Calu3 (cell line): ENCODE data around the gene MFSD12. TPM values are rescaled to one million over a fixed set of nuclear protein-coding genes. Genes with fewer than 3 reads are reported as not detected.

Source experiments
- BruUV-seq: library from RNA; stranded (reverse); fragments of 400-500 nt; replicated peaks from 2 replicates; lab custom pipeline; 2021; lab: Mats Ljungman, UMichigan
- CTCF ChIA-PET: fragments of 300-600 bp; sonication (Branson Sonifier 250); formaldehyde crosslinking; loops from one replicate; lab custom pipeline; 2022; ENCODE audit warnings: antibody characterized with exemption; lab: Charles Lee
- DNase-seq: peaks from one replicate; pipeline ENCODE4 v3.0.0; 2022
- H3K27ac Mint-ChIP-seq: one replicate; pipeline ENCODE4 v1.8.0; 2022; ENCODE audit warnings: mixed read lengths; ENCODE audit not compliant: unreplicated experiment
- H3K27me3 Mint-ChIP-seq: one replicate; pipeline ENCODE4 v1.8.0; 2022; ENCODE audit warnings: mixed read lengths; ENCODE audit not compliant: unreplicated experiment
- H3K36me3 Mint-ChIP-seq: one replicate; pipeline ENCODE4 v1.8.0; 2022; ENCODE audit warnings: mild to moderate bottlenecking, moderate library complexity, mixed read lengths; ENCODE audit not compliant: insufficient read depth, unreplicated experiment
- H3K4me1 Mint-ChIP-seq: one replicate; pipeline ENCODE4 v1.8.0; 2022; ENCODE audit warnings: mild to moderate bottlenecking, low read depth, mixed read lengths; ENCODE audit not compliant: unreplicated experiment
- H3K4me3 Mint-ChIP-seq: one replicate; pipeline ENCODE4 v1.8.0; 2022; ENCODE audit warnings: mild to moderate bottlenecking, low read depth, moderate library complexity, mixed read lengths; ENCODE audit not compliant: unreplicated experiment
- H3K9me3 Mint-ChIP-seq: one replicate; pipeline ENCODE4 v1.8.0; 2022; ENCODE audit warnings: low read depth, mixed read lengths; ENCODE audit not compliant: unreplicated experiment
- CTCF ChIP-seq: fragments of 200-600 bp; IDR thresholded peaks from one replicate; pipeline ENCODE4 v1.8.0; 2022; ENCODE audit warnings: antibody characterized with exemption; ENCODE audit not compliant: unreplicated experiment
- intact Hi-C: fragments of 100-400 bp; cut with micrococcal nuclease; formaldehyde crosslinking; loops from one replicate; pipeline ENCODE4 v1.10.0; 2022; ENCODE audit not compliant: unreplicated experiment
- total RNA-seq: library from RNA; stranded (reverse); gene quantifications from 2 replicates; pipeline ENCODE4 v1.2.3, GENCODE V29; 2022

Gene MFSD12
- total RNA-seq, 1 experiment from 2014 or later = 105 TPM

- Mint-ChIP-seq H3K27ac (no peak overlapping the region), H3K27me3 (no peaks in the 10 kb centered on the region), H3K4me1 (peaks cover 12% of the 10 kb centered on the region), H3K4me3 (no peak overlapping the region), H3K9me3 (no peaks in the 10 kb centered on the region), H3K36me3 (peaks cover 31% of the 10 kb centered on the region)
- intact Hi-C loops = no loop called here
- CTCF ChIA-PET = no interaction called here
- TF ChIP-seq CTCF = no peak
- BruUV-seq = no TSS peak
- no peak for DNase-seq
Measured at GRCh38 chr19:3548606-3549005, 8.8 kb downstream of the MFSD12 start.

GRCh38 chr19:3547767-3548282 lies 9.6 kb downstream of the MFSD12 start:
- Mint-ChIP-seq H3K4me3 (no peak overlapping the region), H3K36me3 (peaks cover 31% of the 10 kb centered on the region)
- CTCF ChIA-PET = no interaction called here

GRCh38 chr19:3547301-3547731 lies 10.1 kb downstream of the MFSD12 start:
- intact Hi-C loops = no loop called here
- Mint-ChIP-seq H3K4me3 (no peak overlapping the region), H3K4me1 (peaks cover 12% of the 10 kb centered on the region), H3K27ac (no peak overlapping the region), H3K36me3 (peaks cover 31% of the 10 kb centered on the region), H3K9me3 (no peaks in the 10 kb centered on the region), H3K27me3 (no peaks in the 10 kb centered on the region)
- peak; percentile 40 for TF ChIP-seq CTCF
- BruUV-seq = no TSS peak
- no peak for DNase-seq
- CTCF ChIA-PET = no interaction called here

More at GRCh38 chr19:3547767-3548282, 9.6 kb downstream of the MFSD12 start:
- no peak overlapping the region for H3K27ac Mint-ChIP-seq
- peaks cover 12% of the 10 kb centered on the region for H3K4me1 Mint-ChIP-seq
- BruUV-seq = no TSS peak
- DNase-seq = no peak
- H3K27me3 Mint-ChIP-seq = no peaks in the 10 kb centered on the region
- intact Hi-C loops = no loop called here
- H3K9me3 Mint-ChIP-seq = no peaks in the 10 kb centered on the region
- TF ChIP-seq CTCF = no peak

DNA sequence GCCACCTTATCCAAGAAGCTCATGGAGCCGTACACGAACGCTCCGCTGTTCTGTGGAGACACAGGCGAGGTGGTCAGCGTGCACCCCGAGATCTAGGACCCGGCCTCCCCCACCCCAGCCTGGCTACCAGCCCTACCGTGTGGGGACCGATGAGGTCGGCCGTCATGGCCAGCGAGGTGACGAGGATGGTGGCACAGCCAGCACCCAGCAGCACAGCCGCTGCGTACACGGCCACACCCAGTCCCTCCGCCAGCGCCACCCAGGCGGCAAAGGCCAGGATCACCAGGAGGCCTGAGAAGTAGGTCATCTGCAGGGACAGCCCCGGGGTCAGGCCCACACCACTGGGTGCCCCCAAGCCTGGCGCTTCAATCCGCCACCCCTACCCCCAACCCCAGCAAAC lies 11.3 kb downstream of the MFSD12 start:
- no peaks in the 10 kb centered on the region for H3K9me3 Mint-ChIP-seq
- no peak for DNase-seq
- H3K4me3 Mint-ChIP-seq = no peak overlapping the region
- no peaks in the 10 kb centered on the region for H3K27me3 Mint-ChIP-seq
- H3K36me3 Mint-ChIP-seq = peaks cover 30% of the 10 kb centered on the region
- CTCF ChIA-PET = no interaction called here
- H3K27ac Mint-ChIP-seq = no peak overlapping the region
- intact Hi-C loops = no loop called here
- TF ChIP-seq CTCF = no peak
- no TSS peak for BruUV-seq
- H3K4me1 Mint-ChIP-seq = peaks cover 12% of the 10 kb centered on the region
